DMS79 (cell line): Measurements from ENCODE around the gene CGA.
"Not testable (repeated sequence)": the region's sequence is repeated elsewhere in the genome, so short reads cannot be mapped to it uniquely, and the experiment has no call there.

Experiments
- DNase-seq: peaks from one replicate; lab custom pipeline; 2025; lab: John Stamatoyannopoulos, UW

Gene CGA

DNA sequence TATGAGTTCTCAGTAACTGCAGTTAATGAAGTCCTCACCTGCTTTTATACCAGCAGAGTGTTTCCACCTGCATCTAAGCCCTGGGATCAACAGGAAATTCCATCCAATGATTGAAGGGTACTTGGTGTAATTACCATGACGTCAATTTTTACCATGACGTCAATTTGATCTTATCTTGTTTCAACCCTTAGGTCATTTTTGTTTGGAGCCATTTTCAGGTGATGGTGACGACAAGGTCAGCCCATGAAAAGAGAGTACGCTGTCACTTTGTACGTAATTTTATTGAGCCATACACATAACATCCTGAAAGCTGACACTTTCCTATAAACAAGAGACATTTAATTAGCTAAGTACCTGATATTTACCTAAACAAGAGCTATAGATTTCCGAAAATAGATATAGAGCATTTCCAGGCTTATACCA is at the start of gene CGA:
Gene CGA (minus strand): TSS at position 20 of the 423 bp plus-strand sequence. CDS start 6,906 bp downstream, outside the sequence.
- no peak for DNase-seq

DNA sequence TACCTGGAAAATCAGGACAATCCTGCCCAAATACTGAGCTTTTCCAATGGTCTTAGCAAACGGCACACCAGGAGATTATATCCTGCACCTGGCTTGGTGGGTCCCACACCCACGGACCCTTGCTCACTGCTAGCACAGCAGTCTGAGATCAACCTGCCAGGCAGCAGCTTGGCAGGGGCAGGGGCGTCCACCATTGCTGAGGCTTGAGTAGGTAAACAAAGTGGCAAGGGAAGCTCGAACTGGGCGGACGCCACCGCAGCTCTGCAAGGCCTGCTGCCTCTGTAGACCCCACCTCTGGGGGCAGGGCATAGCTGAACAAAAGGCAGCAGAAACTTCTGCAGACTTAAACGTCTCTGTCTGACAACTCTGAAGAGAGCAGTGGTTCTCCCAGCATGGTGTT is 45.0 kb upstream of the CGA start:
- not testable (repeated sequence) for DNase-seq

DNA sequence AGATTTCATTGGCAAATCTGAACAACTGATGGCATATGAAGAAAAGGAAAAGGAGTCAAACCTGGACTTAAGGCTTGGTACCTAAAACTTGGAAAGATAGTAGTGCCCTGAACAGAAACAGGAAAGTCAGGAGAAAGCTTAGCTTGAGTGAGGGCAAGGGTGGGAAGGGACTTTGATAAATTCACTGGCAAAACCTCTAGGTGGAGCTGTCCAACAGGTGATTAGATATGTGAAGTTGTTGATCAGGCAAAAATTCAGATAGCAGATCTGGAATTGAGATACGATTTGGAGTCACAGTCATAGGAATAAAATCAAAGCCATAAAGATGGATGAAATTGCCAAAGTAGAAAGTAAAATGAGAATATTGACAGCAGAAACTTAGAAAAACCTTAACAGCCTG is 44.3 kb upstream of the CGA start:
- DNase-seq: peak; percentile 6

DNA sequence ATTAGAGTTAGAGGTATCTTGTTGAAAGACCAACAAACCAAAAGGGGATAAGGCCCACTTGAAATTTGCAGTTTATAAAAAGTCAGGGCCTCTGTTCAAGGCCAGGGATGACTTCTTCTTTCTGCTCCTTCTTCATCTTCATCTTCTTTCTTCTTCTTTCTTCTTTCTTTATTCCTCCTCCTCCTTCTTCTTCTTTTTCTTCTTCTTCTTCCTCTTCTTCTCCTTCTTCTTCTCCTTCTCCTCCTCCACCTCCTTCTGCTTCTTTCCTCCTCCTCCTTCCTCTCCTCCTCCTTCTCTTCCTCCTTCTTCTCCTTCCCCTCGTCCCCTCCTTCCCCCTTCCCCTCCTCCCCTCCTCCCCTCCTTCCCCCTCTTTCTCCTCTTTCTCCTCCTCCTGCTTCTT is 42.1 kb upstream of the CGA start:
- no peak for DNase-seq

DNA sequence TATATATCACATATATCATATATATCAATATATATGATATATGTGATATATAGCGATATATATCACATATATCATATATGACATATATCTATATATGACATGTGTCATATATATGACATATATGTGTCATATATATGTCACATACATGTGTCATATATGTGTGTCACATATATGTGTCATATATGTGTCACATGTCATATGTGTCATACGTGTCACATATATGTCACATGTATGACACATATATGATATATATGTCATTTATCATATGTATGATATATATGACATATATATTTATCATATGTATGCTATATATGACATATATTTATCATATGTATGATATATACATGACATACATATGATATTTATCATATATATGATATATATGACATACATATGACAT is 32.8 kb upstream of the CGA start:
- no peak for DNase-seq

DNA sequence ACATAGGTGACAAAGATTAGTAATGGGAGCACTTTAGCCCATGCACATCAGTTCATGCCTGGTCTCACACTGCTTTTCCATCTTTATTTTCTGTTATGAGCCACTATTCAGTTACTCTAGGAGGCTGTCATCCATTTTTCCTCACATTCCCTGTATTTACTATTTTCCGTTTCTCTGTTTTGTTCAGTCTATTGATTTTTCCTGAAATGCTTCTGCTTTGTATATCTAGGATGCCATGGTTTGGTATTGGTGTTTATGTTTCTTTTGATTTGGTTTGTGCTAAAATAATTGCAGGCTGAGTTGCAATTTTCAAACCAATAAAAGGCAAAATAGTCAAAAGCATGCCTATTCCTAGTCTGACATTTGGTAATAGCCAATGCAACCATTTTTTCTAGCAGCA is 31.6 kb upstream of the CGA start:
- no peak for DNase-seq

DNA sequence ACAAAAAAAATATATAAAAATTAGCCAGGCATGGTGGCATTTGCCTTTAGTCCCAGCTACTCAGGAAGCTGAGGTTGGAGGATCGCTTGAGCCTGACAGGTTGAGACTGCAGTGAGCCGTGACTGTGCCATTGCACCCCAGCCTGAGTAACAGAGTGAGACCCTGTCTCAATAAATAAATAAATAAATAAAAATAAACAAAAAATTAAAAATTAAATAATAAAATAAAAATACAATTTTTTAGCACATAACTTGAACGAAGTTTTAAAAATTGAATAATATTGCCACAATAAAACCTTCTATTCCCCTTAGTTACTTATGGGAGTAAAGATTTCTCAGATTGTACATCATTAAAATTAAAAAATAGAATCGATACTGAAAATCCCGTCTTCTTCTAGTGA is 29.2 kb upstream of the CGA start:
- no peak for DNase-seq

DNA sequence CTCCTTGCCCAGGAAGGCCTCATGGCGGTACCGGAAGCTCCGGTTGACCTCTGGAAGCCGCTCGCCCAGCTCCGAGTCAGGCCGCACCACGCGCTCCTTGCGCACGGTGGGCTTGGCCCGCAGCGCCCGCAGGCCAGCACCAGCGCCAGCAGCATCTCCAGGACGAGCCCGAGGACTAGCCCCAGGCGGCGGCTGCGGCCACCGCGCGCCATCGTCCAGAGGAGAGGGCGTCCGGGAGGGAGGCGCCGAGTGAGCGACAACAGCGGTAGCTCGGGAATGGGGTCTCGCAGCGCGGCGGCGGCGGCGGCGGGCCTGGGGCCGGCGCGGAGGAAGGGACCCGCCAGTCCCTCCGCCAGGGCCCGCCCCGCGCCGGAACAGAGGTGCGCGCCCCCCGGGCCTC is 27.6 kb upstream of the CGA start:
- no peak for DNase-seq

DNA sequence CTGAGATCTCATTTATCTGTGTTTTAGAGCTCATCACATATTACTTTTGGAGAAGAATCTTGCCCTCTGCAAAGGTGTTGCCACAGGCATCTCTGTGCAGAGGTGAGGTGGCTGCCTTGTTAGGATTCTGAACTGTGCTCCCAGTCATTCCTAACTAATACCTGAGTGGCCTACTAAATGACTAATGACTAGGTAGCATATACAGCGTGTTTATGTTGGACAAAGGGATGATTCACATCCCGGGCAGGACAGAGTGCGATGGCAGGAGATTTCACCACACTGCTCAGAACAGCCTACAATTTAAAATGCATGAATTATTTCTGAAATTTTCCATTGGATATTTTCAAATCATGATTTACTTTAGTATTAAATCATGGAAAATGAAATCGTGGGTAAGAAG is 23.1 kb upstream of the CGA start:
- DNase-seq: no peak

DNA sequence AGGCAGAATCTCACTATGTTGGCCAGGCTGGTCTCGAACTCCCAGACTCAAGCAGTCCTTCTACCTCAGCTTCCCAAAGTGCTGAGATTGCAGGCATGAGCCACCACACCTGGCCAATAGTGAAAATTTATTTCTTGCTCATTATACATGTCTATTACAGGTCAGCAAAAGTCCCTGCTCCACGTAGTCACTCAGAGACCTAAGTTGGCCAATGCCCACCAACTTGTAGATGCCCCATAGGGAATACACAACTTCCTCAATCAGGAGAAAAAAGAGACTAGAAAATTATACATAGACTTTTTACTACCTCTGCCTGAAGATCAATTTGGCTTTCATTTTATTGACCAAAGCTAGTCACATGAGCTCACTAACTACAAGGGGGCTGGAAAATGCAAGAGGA is 22.0 kb upstream of the CGA start:
- DNase-seq: no peak

DNA sequence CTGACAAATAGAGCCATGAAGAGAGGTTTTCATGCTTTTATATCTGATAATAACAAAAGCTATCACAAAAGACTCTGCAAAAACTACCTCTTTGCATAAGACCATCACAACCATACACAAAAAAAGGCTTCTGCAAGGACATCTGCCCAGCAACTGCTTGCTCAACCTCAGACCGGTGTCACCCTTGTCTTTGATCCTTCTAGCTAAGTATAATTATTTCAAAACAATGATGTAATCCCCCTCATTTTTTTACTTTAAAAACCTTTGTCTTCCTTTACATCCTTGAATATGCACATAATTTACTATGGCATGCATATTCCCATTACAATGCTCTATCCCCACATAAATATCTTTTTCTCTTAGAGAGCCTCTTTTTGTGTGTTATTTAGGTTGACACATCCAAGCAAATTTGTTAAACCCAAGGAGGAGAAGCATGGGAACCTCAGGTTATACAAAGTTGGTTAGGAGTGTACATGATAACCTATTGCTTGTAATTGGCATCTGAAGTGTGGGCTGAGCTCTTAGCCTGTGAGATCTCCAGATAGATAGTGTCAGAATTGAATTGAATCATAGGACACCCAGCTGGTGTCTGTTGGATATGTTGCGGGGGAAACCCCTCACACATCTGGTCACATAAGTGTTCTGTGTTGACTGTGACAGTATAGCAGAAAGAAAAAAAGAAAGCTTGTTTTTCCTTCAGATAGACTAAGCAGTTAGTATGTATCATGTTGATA is 20.7 kb upstream of the CGA start:
- no peak for DNase-seq

DNA sequence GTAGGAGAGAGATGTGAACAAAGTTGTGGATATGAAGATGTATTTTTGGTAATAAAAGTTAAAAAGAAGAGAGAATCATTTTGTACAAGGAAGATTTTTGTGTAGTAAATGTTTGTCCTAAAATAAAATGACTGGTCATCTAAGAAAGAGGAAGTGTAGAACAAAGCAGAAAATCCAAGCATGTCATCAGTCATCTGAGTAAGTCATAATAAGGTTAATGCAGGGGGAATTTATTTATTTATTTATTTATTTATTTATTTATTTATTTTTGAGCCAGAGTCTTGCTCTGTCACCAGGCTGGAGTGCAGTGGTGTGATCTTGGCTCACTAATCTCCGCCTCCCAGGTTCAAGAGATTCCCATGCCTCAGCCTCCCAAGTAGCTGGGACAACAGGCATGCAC is 15.7 kb upstream of the CGA start:
- DNase-seq: no peak

DNA sequence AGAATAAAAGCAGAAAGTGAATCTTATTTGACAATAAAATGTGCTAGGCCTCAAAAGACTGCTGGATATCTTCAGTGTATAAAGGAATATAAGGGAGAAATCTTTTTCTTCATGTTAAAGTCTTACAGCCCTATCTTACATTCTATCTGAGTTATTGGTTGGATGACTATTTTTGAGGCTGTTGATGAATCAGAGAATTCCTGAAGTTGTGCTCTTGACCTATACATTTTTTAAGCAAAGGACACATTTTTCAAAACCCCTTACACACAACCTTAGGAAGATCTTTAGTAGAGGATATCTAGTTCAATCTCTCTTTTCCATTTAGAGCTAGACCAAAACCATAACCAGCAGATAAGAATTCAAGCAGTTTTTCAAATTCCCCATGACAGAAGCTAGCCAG is 10.9 kb upstream of the CGA start:
- no peak for DNase-seq

DNA sequence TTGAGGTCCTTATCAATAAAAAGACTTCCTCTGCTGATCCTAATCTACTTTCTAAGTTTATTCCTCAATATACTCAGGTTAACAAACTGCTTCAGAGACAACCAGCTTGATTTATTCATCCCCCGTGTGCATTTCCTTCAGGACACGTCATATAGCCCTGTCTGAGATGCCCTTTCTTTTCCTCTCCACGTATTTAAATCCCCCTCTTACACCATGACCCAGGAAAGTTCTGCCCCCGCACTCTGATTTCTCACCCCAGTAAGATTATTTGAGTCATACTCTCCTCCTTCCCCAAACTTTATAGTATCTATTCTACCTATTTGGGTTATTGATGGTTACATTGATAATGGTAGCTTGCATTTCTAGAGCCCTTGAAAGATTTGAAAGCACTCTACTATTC is 9.8 kb upstream of the CGA start:
- DNase-seq: no peak

DNA sequence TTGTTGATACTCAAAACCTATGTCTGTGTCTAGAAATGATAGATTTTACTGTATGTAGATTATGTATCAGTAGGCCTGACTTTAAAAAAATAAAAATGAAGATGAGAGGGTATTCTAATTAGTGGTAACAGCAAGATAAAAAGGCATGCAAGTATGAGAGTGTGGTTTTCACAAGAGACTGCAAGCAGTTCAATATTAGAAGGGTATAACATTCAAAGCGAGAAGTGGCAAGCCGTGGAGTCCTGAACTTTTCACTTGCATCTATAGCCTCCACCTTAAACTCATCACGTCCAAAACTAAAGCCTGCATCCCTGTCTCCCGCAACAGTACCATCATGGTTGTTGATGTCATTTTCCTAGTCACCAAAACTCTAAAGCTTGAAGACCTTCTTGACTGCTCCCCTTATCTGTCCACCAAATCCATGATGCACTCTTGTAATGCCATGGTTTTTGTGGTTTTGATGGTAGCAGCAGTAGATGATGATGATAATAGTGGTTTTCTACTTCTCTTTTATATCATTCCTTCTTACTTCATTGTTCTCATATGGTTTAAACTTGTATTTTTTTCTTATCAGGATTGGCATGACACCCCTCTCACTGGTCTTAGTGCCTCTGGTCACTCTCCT is 9.2 kb upstream of the CGA start:
- DNase-seq: no peak

DNA sequence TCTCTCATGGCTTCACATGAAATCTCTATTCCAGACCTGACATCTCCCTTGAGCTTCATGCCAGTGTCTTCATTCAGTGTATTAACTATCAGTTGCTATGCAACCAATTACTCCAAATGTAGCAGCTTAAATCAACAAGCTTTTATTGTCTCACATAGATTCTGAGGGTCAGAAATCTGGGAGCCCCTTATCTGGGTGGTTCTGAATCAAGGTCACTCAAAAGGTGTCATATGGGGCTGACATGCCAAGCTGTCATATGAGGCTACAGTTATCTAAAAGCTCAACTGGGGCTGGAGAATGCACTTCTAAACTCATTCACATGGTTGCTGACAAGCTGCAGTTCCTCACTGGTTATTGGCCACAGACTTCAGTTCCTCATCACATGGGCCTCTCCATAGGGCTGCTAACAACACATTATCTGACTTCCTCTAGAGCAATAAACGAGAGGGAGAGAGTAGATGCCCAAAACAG is 7.3 kb upstream of the CGA start:
- DNase-seq: no peak

DNA sequence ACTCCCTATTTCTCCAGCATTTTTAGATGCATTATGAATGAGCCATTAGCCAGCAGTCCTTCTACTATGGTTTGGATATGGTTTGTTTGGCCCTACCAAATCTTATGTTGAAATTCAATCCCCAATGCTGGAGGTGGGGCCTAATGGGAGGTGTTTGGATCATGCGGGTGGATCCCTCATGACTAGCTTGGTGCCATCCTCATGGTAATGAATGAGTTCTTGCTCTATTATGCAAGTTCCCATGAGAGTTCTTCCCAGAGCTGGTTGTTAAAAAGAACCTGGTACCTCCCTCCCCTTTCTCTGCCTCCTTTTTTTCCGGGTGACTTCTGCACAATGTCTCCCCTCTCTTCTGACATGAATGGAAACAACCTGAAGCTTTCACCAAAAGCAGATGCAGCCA is 6.2 kb upstream of the CGA start:
- no peak for DNase-seq

DNA sequence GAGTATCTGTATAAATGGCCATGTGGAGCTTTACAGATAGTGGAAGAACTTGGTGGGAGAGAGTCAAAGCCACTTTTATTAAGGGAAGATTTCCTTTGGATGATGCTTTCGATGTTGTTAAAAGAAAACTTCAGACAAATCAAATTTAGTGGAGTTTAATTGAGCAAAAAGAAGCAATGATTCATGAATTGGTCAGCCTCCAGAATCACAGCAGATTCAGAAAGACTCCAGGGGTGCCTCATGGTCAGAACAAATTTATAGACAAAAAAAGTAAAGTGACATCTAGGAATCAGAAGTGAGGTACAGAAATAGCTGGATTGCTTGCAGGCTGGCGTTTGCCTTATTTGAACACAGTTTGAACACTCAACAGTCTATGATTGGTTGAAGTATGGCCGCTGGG is 5.3 kb upstream of the CGA start:
- no peak for DNase-seq

DNA sequence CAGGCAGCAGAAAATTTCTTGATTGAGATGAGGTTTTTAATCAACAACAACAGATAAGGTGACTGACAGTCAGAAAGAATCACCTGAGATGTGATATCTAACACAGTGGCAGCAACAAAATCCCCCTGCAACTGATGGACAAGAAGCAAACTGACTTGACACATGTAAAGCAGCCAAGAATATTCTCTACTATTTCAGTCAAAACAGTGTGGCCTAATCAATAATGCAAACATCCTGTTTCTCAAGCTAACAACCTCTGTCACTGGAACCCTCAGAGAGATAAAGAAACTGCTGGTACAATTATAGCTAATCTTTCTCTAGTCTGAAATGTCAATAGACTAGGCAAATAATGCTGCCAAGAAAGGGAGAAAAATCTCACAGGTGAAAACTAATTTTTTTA is 4.6 kb upstream of the CGA start:
- DNase-seq: no peak

DNA sequence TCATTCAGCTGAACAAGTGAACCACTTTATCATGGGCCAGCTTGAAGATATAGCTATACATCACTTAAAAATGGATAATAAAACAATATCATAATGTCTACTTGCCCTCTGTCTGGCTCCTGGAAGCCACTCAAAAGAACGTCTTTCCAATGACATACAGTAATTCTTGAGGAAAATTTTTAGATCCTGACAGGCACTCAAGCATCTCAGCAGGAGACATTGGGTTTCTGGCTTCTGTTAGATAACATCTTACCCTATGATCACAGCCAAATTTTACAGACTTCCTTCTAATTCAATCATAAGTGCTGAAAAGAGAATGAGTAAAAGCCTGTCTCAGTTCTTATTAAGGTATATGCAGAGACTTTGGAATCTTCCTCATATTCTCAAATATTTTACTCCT is 330 bp downstream of the CGA start:
- DNase-seq: no peak

DNA sequence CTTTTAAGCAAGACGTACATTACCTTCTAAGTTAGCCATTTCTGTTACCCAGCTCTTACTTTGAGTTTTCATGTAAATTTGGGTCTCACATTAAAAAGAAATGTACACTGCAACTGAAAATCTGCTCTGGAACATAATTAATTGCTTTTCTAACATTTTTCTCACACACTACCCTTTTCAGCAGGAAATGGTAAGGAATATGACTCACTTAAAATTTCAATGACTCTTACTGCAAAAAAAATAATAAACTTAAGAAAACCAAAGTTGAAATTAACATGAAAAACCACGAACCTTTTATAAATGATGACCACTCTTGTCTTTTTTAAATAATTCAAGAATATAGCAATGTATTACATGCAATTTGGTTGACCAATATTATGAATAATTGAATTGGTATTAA is 1.3 kb downstream of the CGA start:
- DNase-seq: no peak

DNA sequence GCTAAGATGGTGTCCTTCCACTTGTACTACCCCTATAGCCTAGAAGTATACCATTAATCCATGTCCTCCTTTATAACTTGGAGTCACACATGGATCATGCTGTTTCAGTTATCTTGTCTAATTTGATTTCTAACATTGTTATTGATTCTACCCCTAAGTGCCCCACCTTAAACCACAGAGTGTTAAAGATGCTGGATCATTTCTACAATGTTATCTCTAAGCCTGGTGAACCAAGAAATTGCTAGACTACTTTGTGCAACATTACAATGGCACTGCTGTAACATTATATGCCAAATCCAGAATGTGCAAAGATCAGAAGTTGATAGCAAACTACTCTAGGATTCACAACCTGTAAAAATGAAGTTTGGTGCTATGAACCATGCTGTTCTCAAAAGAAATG is 1.7 kb downstream of the CGA start:
- no peak for DNase-seq

DNA sequence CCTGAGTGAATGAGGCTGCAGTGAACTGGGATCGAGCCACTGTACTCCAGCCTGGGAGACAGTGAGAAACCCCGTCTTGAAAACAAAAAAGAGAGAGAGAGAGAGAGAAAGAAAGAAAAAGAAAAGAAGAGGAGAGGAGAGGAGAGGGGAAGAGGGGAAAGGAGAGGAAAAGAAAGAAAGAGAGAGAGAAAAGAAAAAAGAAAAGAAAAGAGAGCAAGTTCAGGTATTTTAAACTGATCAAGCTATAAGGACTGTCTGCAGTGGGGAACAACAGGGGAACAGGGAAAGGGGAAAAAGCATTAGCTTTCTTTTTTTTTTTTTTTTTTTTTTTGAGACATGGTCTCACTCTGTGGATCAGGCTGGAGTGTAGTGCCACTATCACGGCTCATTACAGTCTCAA is 2.5 kb downstream of the CGA start:
- DNase-seq: no peak

DNA sequence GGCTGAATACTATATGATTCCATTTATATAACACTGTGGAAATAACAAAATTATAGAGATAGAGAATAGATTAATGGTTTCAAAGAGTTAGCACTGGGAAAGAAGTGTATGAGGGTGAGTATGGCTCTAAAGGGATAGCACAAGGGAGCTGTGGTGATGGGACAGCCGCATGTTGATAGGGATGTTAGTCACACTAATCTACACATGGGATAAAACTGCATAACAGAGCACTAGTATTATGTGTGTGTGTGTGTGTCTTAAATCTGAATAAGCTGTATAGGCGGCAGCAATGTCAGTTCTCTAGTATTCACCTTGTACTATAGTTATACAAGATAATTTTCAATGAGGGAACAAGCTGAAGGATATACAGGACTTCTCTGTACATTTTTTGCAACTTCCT is 5.8 kb downstream of the CGA start:
- no peak for DNase-seq
